Measurements from ENCODE around the gene PLXND1.

Gene PLXND1

GRCh38 chr3:129635656-129636055 is 29.2 kb upstream of the PLXND1 start:
- no peak overlapping the region for H3K4me3 ChIP-seq (replicated peaks; ENCODE audit: low read depth, low read length)
- no peak for TF ChIP-seq CTCF (IDR thresholded peaks at IDR 0.05; ENCODE audit: low read depth, low read length, missing control alignments)
- no peak for DNase-seq (ENCODE audit: extremely low read depth, low read depth)

- no peak overlapping the region for H3K4me3 ChIP-seq (replicated peaks; ENCODE audit: low read depth, low read length)
- DNase-seq (ENCODE audit: extremely low read depth, low read depth) = no peak
- no peak for TF ChIP-seq CTCF (IDR thresholded peaks at IDR 0.05; ENCODE audit: low read depth, low read length, missing control alignments)
Measured at GRCh38 chr3:129633751-129634481, 27.4 kb upstream of the PLXND1 start.

GRCh38 chr3:129632977-129633376 is 26.5 kb upstream of the PLXND1 start:
- no peak for DNase-seq (ENCODE audit: extremely low read depth, low read depth)
- TF ChIP-seq CTCF (IDR thresholded peaks at IDR 0.05; ENCODE audit: low read depth, low read length, missing control alignments) = no peak
- no peak overlapping the region for H3K4me3 ChIP-seq (replicated peaks; ENCODE audit: low read depth, low read length)

- no peak for DNase-seq (ENCODE audit: extremely low read depth, low read depth)
- no peak for TF ChIP-seq CTCF (IDR thresholded peaks at IDR 0.05; ENCODE audit: low read depth, low read length, missing control alignments)
- no peak overlapping the region for H3K4me3 ChIP-seq (replicated peaks; ENCODE audit: low read depth, low read length)
Measured at GRCh38 chr3:129632556-129632955, 26.1 kb upstream of the PLXND1 start.

- DNase-seq (ENCODE audit: extremely low read depth, low read depth) = no peak
- no peak for TF ChIP-seq CTCF (IDR thresholded peaks at IDR 0.05; ENCODE audit: low read depth, low read length, missing control alignments)
- no peak overlapping the region for H3K4me3 ChIP-seq (replicated peaks; ENCODE audit: low read depth, low read length)
Measured at GRCh38 chr3:129632056-129632455, 25.6 kb upstream of the PLXND1 start.

- no peak overlapping the region for H3K4me3 ChIP-seq (replicated peaks; ENCODE audit: low read depth, low read length)
- no peak for TF ChIP-seq CTCF (IDR thresholded peaks at IDR 0.05; ENCODE audit: low read depth, low read length, missing control alignments)
- DNase-seq (ENCODE audit: extremely low read depth, low read depth) = no peak
Measured at GRCh38 chr3:129629011-129629410, 22.5 kb upstream of the PLXND1 start.

GRCh38 chr3:129628169-129628522 is 21.7 kb upstream of the PLXND1 start:
- TF ChIP-seq CTCF (IDR thresholded peaks at IDR 0.05; ENCODE audit: low read depth, low read length, missing control alignments) = no peak
- DNase-seq (ENCODE audit: extremely low read depth, low read depth) = no peak
- H3K4me3 ChIP-seq (replicated peaks; ENCODE audit: low read depth, low read length) = no peak overlapping the region; the same call in 1 of the 2 replicates
